HepG2 (cell line): ENCODE measurements around the gene GDPD5. TPM values are rescaled to one million over a fixed set of nuclear protein-coding genes. Genes with fewer than 3 reads are reported as not detected.

Source experiments
- ATRX ChIP-seq: sonication (generic); formaldehyde crosslinking; IDR thresholded peaks from 2 replicates; pipeline ENCODE4 v1.4.0; 2020; ENCODE audit warnings: missing genetic modification reagents, borderline replicate concordance
- CREBL2 ChIP-seq: sonication (generic); formaldehyde crosslinking; IDR thresholded peaks from 2 replicates; pipeline ENCODE4 v1.8.1; 2023; ENCODE audit warnings: missing genetic modification reagents, mild to moderate bottlenecking, borderline replicate concordance
- DPF2 ChIP-seq: sonication (generic); formaldehyde crosslinking; IDR thresholded peaks from 2 replicates; pipeline ENCODE4 v1.4.0; 2020; ENCODE audit warnings: mild to moderate bottlenecking, low read depth, missing genetic modification reagents, borderline replicate concordance
- ETV5 ChIP-seq: IDR thresholded peaks from 2 replicates; pipeline ENCODE4 v1.6.1; 2018; ENCODE audit warnings: missing biosample characterization, missing genetic modification reagents, inconsistent platforms, borderline replicate concordance
- RAD21 ChIP-seq: fragments of 450-650 bp; formaldehyde crosslinking; IDR thresholded peaks from 2 replicates; pipeline ENCODE4 v1.5.0; 2020; ENCODE audit warnings: mild to moderate bottlenecking
- SALL1 ChIP-seq: sonication (generic); formaldehyde crosslinking; IDR thresholded peaks from 2 replicates; pipeline ENCODE4 v1.8.0; 2022; ENCODE audit warnings: mild to moderate bottlenecking, missing genetic modification reagents
- THAP7 ChIP-seq: sonication (generic); formaldehyde crosslinking; IDR thresholded peaks from 2 replicates; pipeline ENCODE4 v1.8.1; 2023; ENCODE audit warnings: mild to moderate bottlenecking, missing genetic modification reagents
- TOPORS ChIP-seq: sonication (generic); formaldehyde crosslinking; IDR thresholded peaks from 2 replicates; pipeline ENCODE4 v1.8.0; 2023; ENCODE audit warnings: mild to moderate bottlenecking, missing genetic modification reagents
- TRAFD1 ChIP-seq: sonication (generic); formaldehyde crosslinking; IDR thresholded peaks from 2 replicates; pipeline ENCODE4 v1.5.1; 2020; ENCODE audit warnings: missing genetic modification reagents, mild to moderate bottlenecking, borderline replicate concordance
- YEATS4 ChIP-seq: sonication (generic); formaldehyde crosslinking; IDR thresholded peaks from 2 replicates; pipeline ENCODE4 v1.4.0; 2020; ENCODE audit warnings: missing genetic modification reagents, borderline replicate concordance
- ZBTB37 ChIP-seq: sonication (generic); formaldehyde crosslinking; IDR thresholded peaks from 2 replicates; pipeline ENCODE4 v1.4.0; 2020; ENCODE audit warnings: mild to moderate bottlenecking, missing genetic modification reagents
- ZMYM2 ChIP-seq: sonication (generic); formaldehyde crosslinking; IDR thresholded peaks from 2 replicates; pipeline ENCODE4 v1.8.0; 2022; ENCODE audit warnings: mild to moderate bottlenecking, missing genetic modification reagents
- ZNF101 ChIP-seq: sonication (generic); formaldehyde crosslinking; IDR thresholded peaks from 2 replicates; pipeline ENCODE4 v1.4.0; 2020; ENCODE audit warnings: mild to moderate bottlenecking, low read depth, missing genetic modification reagents, borderline replicate concordance
- ZNF18 ChIP-seq: sonication (generic); formaldehyde crosslinking; IDR thresholded peaks from 2 replicates; pipeline ENCODE4 v1.8.0; 2022; ENCODE audit warnings: mild to moderate bottlenecking, missing genetic modification reagents; ENCODE audit not compliant: insufficient replicate concordance
- ZNF556 ChIP-seq: sonication (generic); formaldehyde crosslinking; IDR thresholded peaks from 2 replicates; pipeline ENCODE4 v1.4.0; 2020; ENCODE audit warnings: mild to moderate bottlenecking, missing genetic modification reagents, borderline replicate concordance
- ZNF597 ChIP-seq: sonication (generic); formaldehyde crosslinking; IDR thresholded peaks from 2 replicates; pipeline ENCODE4 v1.5.0; 2020; ENCODE audit warnings: missing genetic modification reagents
- ZNF775 ChIP-seq: sonication (generic); formaldehyde crosslinking; IDR thresholded peaks from 2 replicates; pipeline ENCODE4 v1.4.0; 2020; ENCODE audit warnings: missing genetic modification reagents, mild to moderate bottlenecking, moderate library complexity, borderline replicate concordance
- ZNF850 ChIP-seq: sonication (generic); formaldehyde crosslinking; conservative IDR thresholded peaks from 2 replicates; pipeline ENCODE4 v1.9.0; 2021; ENCODE audit warnings: mild to moderate bottlenecking, missing genetic modification reagents
- ZSCAN21 ChIP-seq: sonication (generic); formaldehyde crosslinking; IDR thresholded peaks from 2 replicates; pipeline ENCODE4 v1.8.0; 2022; ENCODE audit warnings: mild to moderate bottlenecking, missing genetic modification reagents, moderate library complexity, borderline replicate concordance
- polyA plus RNA-seq, 8 experiments: library from polyadenylated mRNA; depleted of rRNA in 3 of 8; stranded (reverse) in 7 of 8; unstranded in 1 of 8; fragments of >200 nt; fragmentation: Illumina TruSeq in 4 of 8; extraction: Trizol in 4 of 8; gene quantifications; 2 replicates each; pipeline versions ENCODE4 v1.2.1 to v1.2.3, GENCODE V29; 2011 to 2016; ENCODE audit warnings: low read depth in 4 of 8, missing spikeins in 1 of 8, mixed read lengths in 1 of 8; ENCODE audit not compliant: insufficient read depth in 1 of 8
- total RNA-seq, 5 experiments: library from RNA; depleted of rRNA; stranded (reverse); fragments of >200 nt; fragmentation: Illumina TruSeq; extraction: Trizol; gene quantifications; 2 replicates each; pipeline ENCODE4 v1.2.3, GENCODE V29; 2016; ENCODE audit warnings: low read depth in 1 of 5

GDPD5 gene
- total and polyA plus RNA-seq, 2 of the 13 experiments (the other 11 are each of a cell fraction or from before 2014, with no cell fraction given), result 55.0 to 67.5 TPM

- TF ChIP-seq CREBL2 (CRISPR knock-in tag) (0 out of 2 replicates have a peak, but pooled peaks have one; percentile 56), ZNF775 (CRISPR knock-in tag) (peak; percentile 39; the same call in 1 of the 2 replicates), ATRX (CRISPR knock-in tag) (no peak), ZMYM2 (CRISPR knock-in tag) (no peak), TOPORS (CRISPR knock-in tag) (peak; percentile 57; the same call in 1 of the 2 replicates), THAP7 (CRISPR knock-in tag) (0 out of 2 replicates have a peak, but pooled peaks have one; percentile 25), ZSCAN21 (CRISPR knock-in tag) (no peak; the same call in 1 of the 2 replicates), ZNF597 (no peak), RAD21 (CRISPR knock-in tag) (peak; percentile 29; the same call in 1 of the 2 replicates), ETV5 (CRISPR knock-in tag) (peak; percentile 39; the same call in 1 of the 2 replicates), TRAFD1 (CRISPR knock-in tag) (no peak), ZNF850 (no peak), SALL1 (CRISPR knock-in tag) (peak; percentile 64), ZNF18 (CRISPR knock-in tag) (no peak), YEATS4 (no peak), ZNF556 (CRISPR knock-in tag) (no peak; the same call in 1 of the 2 replicates), ZNF101 (CRISPR knock-in tag) (no peak), ZBTB37 (CRISPR knock-in tag) (no peak), DPF2 (CRISPR knock-in tag) (peak; percentile 41; the same call in 1 of the 2 replicates)
Measured at GRCh38 chr11:75523811-75524664, 1.7 kb downstream of the GDPD5 start (continued).
